ENCODE data around the gene REV3L.

REV3L gene

GRCh38 chr6:111502154-111502553 is 19.1 kb upstream of the REV3L start:
- Histone ChIP-seq H3K9me3 (ENCODE audit: severe bottlenecking) (peaks cover 4% of the 10 kb centered on the region), H3K36me3 (no peaks in the 10 kb centered on the region), H3K4me3 (ENCODE audit: low read depth, low read length) (no peak overlapping the region), H3K27me3 (ENCODE audit: insufficient read depth, low read depth, severe bottlenecking) (no peaks in the 10 kb centered on the region), H3K27ac (no peak overlapping the region)
- no peak for DNase-seq
- TF ChIP-seq CTCF (IDR thresholded peaks at IDR 0.05; ENCODE audit: low read depth, low read length): no peak

GRCh38 chr6:111499269-111499793 is 16.3 kb upstream of the REV3L start:
- H3K36me3 ChIP-seq: no peaks in the 10 kb centered on the region
- DNase-seq: no peak

GRCh38 chr6:111494951-111495635 is 12.1 kb upstream of the REV3L start:
- DNase-seq: no peak
- Histone ChIP-seq H3K36me3 (0 out of 2 replicates have a peak, but pooled peaks cover 7% of the 10 kb centered on the region), H3K4me3 (ENCODE audit: low read depth, low read length) (no peak overlapping the region), H3K9me3 (ENCODE audit: severe bottlenecking) (no peaks in the 10 kb centered on the region), H3K27me3 (ENCODE audit: insufficient read depth, low read depth, severe bottlenecking) (no peaks in the 10 kb centered on the region), H3K27ac (no peak overlapping the region)
- TF ChIP-seq CTCF (IDR thresholded peaks at IDR 0.05; ENCODE audit: low read depth, low read length): no peak

More at GRCh38 chr6:111499269-111499793, 16.3 kb upstream of the REV3L start:
- no peaks in the 10 kb centered on the region for H3K27me3 ChIP-seq (ENCODE audit: insufficient read depth, low read depth, severe bottlenecking)
- H3K9me3 ChIP-seq (ENCODE audit: severe bottlenecking): no peaks in the 10 kb centered on the region
- no peak overlapping the region for H3K4me3 ChIP-seq (ENCODE audit: low read depth, low read length)
- H3K27ac ChIP-seq: no peak overlapping the region
- TF ChIP-seq CTCF (IDR thresholded peaks at IDR 0.05; ENCODE audit: low read depth, low read length): no peak

GRCh38 chr6:111492499-111492898 is 9.5 kb upstream of the REV3L start:
- Histone ChIP-seq H3K27ac (no peak overlapping the region), H3K36me3 (peaks cover 15% of the 10 kb centered on the region), H3K9me3 (ENCODE audit: severe bottlenecking) (no peaks in the 10 kb centered on the region), H3K4me3 (ENCODE audit: low read depth, low read length) (no peak overlapping the region), H3K27me3 (ENCODE audit: insufficient read depth, low read depth, severe bottlenecking) (no peaks in the 10 kb centered on the region)
- TF ChIP-seq CTCF (IDR thresholded peaks at IDR 0.05; ENCODE audit: low read depth, low read length): no peak
- no peak for DNase-seq

GRCh38 chr6:111490067-111490466 is 7.0 kb upstream of the REV3L start:
- Histone ChIP-seq H3K4me3 (ENCODE audit: low read depth, low read length) (no peak overlapping the region), H3K27me3 (ENCODE audit: insufficient read depth, low read depth, severe bottlenecking) (no peaks in the 10 kb centered on the region), H3K27ac (no peak overlapping the region), H3K36me3 (peaks cover 17% of the 10 kb centered on the region), H3K9me3 (ENCODE audit: severe bottlenecking) (no peaks in the 10 kb centered on the region)
- no peak for DNase-seq
- TF ChIP-seq CTCF (IDR thresholded peaks at IDR 0.05; ENCODE audit: low read depth, low read length): no peak

- no peak for DNase-seq
Observed at GRCh38 chr6:111487661-111488060, 4.6 kb upstream of the REV3L start.

More at GRCh38 chr6:111487661-111488060, 4.6 kb upstream of the REV3L start:
- Histone ChIP-seq H3K27ac (no peak overlapping the region), H3K4me3 (ENCODE audit: low read depth, low read length) (no peak overlapping the region), H3K36me3 (peaks cover 15% of the 10 kb centered on the region), H3K9me3 (ENCODE audit: severe bottlenecking) (no peaks in the 10 kb centered on the region), H3K27me3 (ENCODE audit: insufficient read depth, low read depth, severe bottlenecking) (no peaks in the 10 kb centered on the region)
- TF ChIP-seq CTCF (IDR thresholded peaks at IDR 0.05; ENCODE audit: low read depth, low read length): no peak
